Left lung (tissue), 10 donors: ENCODE measurements around the gene UPP1. TPM values are rescaled to one million over a fixed set of nuclear protein-coding genes. Genes with fewer than 3 reads are reported as not detected.

Experiments
- ATAC-seq: fragments of 200-7000 bp; cut with Tn5 transposase; one replicate; pipeline ENCODE4 v1.9.1; 2020; ENCODE audit warnings: moderate library complexity
- DNase-seq, 4 donors: peaks; one replicate each; pipeline ENCODE4 v3.0.0-alpha.2; 2013 to 2020
- H3K27ac ChIP-seq, 2 donors: fragments of 200-600 bp; sonication (generic) in 1 of 2; one replicate each; pipeline versions ENCODE4 v1.5.0 to v1.8.0; 2020 to 2021
- H3K27me3 ChIP-seq, 2 donors: fragments of 200-600 bp; sonication (generic) in 1 of 2; one replicate each; pipeline versions ENCODE4 v1.5.0 to v1.8.0; 2020 to 2021
- H3K36me3 ChIP-seq, 2 donors: fragments of 200-600 bp; sonication (generic) in 1 of 2; one replicate each; pipeline versions ENCODE4 v1.5.0 to v1.8.0; 2020 to 2021
- H3K4me1 ChIP-seq, 2 donors: fragments of 200-600 bp; one replicate each; pipeline ENCODE4 v1.8.0; 2021
- H3K4me3 ChIP-seq, 2 donors: fragments of 200-600 bp; sonication (generic) in 1 of 2; one replicate each; pipeline versions ENCODE4 v1.5.0 to v1.8.0; 2020 to 2021; ENCODE audit warnings: mild to moderate bottlenecking in 1 of 2
- H3K9me3 ChIP-seq, 2 donors: fragments of 200-600 bp; sonication (generic) in 1 of 2; one replicate each; pipeline versions ENCODE4 v1.5.0 to v1.8.0; 2020 to 2021
- CTCF ChIP-seq, 2 donors: fragments of 200-600 bp; sonication (generic) in 1 of 2; IDR thresholded peaks; one replicate each; pipeline versions ENCODE4 v1.5.0 to v1.8.0; 2021; ENCODE audit warnings: antibody characterized with exemption in 2 of 2
- intact Hi-C, 2 donors: fragments of 100-400 bp; cut with DNase I; formaldehyde crosslinking; loops; one replicate each; pipeline versions ENCODE4 v1.11.2 to v1.14.2; 2022
- polyA plus RNA-seq, 6 donors: library from polyadenylated mRNA; unstranded; fragments of 120-200 nt; gene quantifications; one replicate each; pipeline ENCODE4 v1.2.1, GENCODE V29; 2013; ENCODE audit not compliant: insufficient read length in 6 of 6
- total RNA-seq, 2 donors: library from RNA; stranded (reverse); fragmentation: NEBNext Ultra II Directional; extraction: Animal tissue kit (Norgen Biotek cat#: 25700); gene quantifications; one replicate each; pipeline ENCODE4 v1.2.1, GENCODE V29; 2021
- donor health status: DM: no; HTN: yes; CAD: no.
- donor health status: DM: no; HTN: no; CAD: no.

The UPP1 gene
- total and polyA plus RNA-seq, 8 donors, result 8.8 to 79.3 (median 9.7) TPM

DNA sequence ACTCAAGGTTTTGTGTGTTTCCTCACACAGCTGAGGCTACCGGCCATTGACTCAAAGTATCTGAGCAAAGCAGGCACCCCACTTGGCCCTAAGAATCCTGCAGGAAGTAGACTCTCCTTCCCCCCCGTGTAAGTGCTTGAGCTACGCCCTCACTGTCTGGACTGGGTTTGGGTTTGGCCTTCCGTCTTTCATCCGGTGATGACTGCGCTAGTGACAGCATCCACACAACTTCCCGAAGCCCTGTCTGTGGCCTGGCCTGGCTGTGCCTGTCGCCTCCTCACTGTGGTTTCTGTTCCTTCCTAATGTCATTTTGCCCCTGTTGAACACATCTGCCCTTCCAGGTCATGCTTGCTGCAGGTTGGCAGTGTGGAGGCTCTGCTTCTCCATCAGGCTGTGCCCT lies 39.2 kb upstream of the UPP1 start:
- Histone ChIP-seq H3K4me1 (no peaks in the 10 kb centered on the region), H3K36me3 (no peaks in the 10 kb centered on the region), H3K9me3 (no peaks in the 10 kb centered on the region), H3K4me3 (no peak overlapping the region), H3K27ac (no peak overlapping the region), H3K27me3 (no peaks in the 10 kb centered on the region)
- no peak for ATAC-seq
- DNase-seq, result no peak
- intact Hi-C loops, result no loop called here
- no peak for TF ChIP-seq CTCF (IDR thresholded peaks at IDR 0.05)

- no peak overlapping the region for H3K4me3 ChIP-seq
- no peak for TF ChIP-seq CTCF (IDR thresholded peaks at IDR 0.05)
- H3K4me1 ChIP-seq, result no peaks in the 10 kb centered on the region
- ATAC-seq, result no peak
- no peaks in the 10 kb centered on the region for H3K27me3 ChIP-seq
- intact Hi-C loops, result no loop called here
- no peak overlapping the region for H3K27ac ChIP-seq
- H3K36me3 ChIP-seq, result no peaks in the 10 kb centered on the region
- no peaks in the 10 kb centered on the region for H3K9me3 ChIP-seq
- no peak for DNase-seq
Observed at GRCh38 chr7:48052748-48053147, 36.3 kb upstream of the UPP1 start.

DNA sequence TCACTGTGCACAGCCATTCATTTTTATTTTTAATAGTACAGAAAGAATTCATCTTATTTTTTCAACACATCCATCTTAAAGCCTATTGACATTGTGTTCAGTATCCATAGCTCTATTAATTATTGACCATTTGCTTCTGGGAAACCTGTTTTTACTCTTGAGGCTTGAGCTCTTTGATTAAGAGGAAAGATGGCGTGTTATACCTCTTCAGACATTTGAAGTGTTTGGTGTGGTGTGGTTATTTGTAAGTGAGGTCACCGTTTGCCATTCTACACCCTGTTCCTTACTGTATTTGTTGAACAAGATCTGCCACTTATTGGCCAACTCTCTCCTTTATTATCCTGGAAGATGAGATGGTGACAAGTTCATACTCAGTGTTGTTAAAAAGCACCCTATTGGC lies 35.3 kb upstream of the UPP1 start:
- peak; percentile 95 for ATAC-seq
- no peaks in the 10 kb centered on the region for H3K4me1 ChIP-seq
- H3K36me3 ChIP-seq, result no peaks in the 10 kb centered on the region
- peaks cover 0 to 3% of the 10 kb centered on the region in 2 donors for H3K9me3 ChIP-seq
- H3K27me3 ChIP-seq, result no peaks in the 10 kb centered on the region
- no peak for TF ChIP-seq CTCF (IDR thresholded peaks at IDR 0.05)
- no peak overlapping the region for H3K4me3 ChIP-seq
- intact Hi-C loops, result no loop called here
- no peak overlapping the region for H3K27ac ChIP-seq
- peak in 2 of 4 donors; percentile 24 to 72 for DNase-seq

GRCh38 chr7:48058990-48059389 lies 30.1 kb upstream of the UPP1 start:
- no peak overlapping the region for H3K27ac ChIP-seq
- no peak overlapping the region for H3K4me3 ChIP-seq
- H3K4me1 ChIP-seq, result no peaks in the 10 kb centered on the region
- intact Hi-C loops, result no loop called here
- H3K9me3 ChIP-seq, result peaks cover 0 to 9% of the 10 kb centered on the region in 2 donors
- no peaks in the 10 kb centered on the region for H3K36me3 ChIP-seq
- H3K27me3 ChIP-seq, result no peaks in the 10 kb centered on the region
- ATAC-seq (no peak), DNase-seq (no peak)
- TF ChIP-seq CTCF (IDR thresholded peaks at IDR 0.05), result no peak

- no peaks in the 10 kb centered on the region for H3K4me1 ChIP-seq
- H3K9me3 ChIP-seq, result peaks cover 0 to 11% of the 10 kb centered on the region in 2 donors
- intact Hi-C loops, result no loop called here
- H3K27me3 ChIP-seq, result no peaks in the 10 kb centered on the region
- peak; percentile 24 for ATAC-seq
- no peak overlapping the region for H3K4me3 ChIP-seq
- H3K36me3 ChIP-seq, result no peaks in the 10 kb centered on the region
- H3K27ac ChIP-seq, result no peak overlapping the region
- no peak for TF ChIP-seq CTCF (IDR thresholded peaks at IDR 0.05)
- DNase-seq, result peak in 1 of 4 donors; percentile 19
Observed at GRCh38 chr7:48059706-48060105, 29.4 kb upstream of the UPP1 start.
